ENCODE measurements around the gene CGRRF1. TPM values are rescaled to one million over a fixed set of nuclear protein-coding genes. Genes with fewer than 3 reads are reported as not detected.

Gene CGRRF1, protein sequence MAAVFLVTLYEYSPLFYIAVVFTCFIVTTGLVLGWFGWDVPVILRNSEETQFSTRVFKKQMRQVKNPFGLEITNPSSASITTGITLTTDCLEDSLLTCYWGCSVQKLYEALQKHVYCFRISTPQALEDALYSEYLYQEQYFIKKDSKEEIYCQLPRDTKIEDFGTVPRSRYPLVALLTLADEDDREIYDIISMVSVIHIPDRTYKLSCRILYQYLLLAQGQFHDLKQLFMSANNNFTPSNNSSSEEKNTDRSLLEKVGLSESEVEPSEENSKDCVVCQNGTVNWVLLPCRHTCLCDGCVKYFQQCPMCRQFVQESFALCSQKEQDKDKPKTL
- total RNA-seq: 19.7 and 20.6 TPM in 2 replicates

DNA sequence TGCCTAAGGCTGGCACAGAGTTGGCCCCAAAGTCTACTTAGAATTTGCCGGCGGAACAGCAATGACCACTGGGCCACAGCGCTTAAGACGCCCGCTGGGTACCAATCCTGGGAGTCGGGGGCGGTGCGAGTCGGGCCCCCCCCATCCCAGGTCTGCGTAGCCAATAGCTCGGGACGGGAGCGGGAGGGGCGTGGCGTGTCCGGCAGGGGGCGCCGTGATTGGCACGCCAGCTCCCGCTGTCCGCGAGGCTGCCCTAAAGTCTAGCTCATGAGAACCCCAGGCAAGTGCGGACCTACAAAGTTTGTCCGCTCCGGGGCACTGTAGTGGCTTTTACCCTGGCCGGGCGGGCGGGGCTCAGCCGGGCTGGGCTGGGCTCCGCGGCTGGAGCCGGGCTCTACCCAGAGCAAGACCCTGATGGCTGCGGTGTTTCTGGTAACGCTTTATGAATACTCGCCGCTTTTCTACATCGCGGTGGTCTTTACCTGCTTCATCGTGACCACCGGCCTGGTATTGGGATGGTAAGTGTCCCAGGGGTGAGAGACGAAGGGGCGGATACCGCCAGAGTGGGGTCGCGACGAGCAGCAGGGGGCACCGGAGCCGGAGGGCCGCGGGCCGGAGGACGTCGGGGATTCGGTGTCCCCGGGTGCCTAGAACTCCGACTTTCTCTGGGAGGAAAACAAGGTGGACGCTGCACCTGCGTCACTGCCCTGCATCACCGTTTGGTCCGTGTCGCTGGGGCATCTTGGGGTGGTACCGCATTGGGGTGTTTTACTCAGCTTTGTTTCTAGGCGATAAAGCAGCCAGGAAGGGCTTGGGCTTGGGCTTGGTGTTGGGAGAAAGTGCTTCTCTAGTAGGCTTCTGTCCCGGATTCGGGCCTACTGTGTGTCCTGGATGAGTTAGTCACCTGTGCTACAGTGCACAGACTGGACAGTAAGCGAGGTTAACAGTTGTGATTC lies at the start of gene CGRRF1:
Gene CGRRF1, plus strand, starts transcription at position 361 of the 956 bp plus-strand sequence. Its CDS starts 54 bp downstream, at position 415.
- no peak for FAIRE-seq
- Histone ChIP-seq H3K36me3 (ENCODE audit: control insufficient read depth, insufficient read depth, low read length) (no peaks in the 10 kb centered on the region), H3K27me3 (ENCODE audit: control insufficient read depth, insufficient read depth, low read length) (no peaks in the 10 kb centered on the region), H3K4me3 (ENCODE audit: low read depth, low read length) (peak within 1 kb of the TSS; percentile 85)
- DNase-seq (ENCODE audit: low read depth): peak; percentile 90
- TF ChIP-seq, protein P1, sequence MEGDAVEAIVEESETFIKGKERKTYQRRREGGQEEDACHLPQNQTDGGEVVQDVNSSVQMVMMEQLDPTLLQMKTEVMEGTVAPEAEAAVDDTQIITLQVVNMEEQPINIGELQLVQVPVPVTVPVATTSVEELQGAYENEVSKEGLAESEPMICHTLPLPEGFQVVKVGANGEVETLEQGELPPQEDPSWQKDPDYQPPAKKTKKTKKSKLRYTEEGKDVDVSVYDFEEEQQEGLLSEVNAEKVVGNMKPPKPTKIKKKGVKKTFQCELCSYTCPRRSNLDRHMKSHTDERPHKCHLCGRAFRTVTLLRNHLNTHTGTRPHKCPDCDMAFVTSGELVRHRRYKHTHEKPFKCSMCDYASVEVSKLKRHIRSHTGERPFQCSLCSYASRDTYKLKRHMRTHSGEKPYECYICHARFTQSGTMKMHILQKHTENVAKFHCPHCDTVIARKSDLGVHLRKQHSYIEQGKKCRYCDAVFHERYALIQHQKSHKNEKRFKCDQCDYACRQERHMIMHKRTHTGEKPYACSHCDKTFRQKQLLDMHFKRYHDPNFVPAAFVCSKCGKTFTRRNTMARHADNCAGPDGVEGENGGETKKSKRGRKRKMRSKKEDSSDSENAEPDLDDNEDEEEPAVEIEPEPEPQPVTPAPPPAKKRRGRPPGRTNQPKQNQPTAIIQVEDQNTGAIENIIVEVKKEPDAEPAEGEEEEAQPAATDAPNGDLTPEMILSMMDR (IDR thresholded peaks at IDR 0.05; ENCODE audit: insufficient read depth, low read length, severe bottlenecking): peak; percentile 55

DNA sequence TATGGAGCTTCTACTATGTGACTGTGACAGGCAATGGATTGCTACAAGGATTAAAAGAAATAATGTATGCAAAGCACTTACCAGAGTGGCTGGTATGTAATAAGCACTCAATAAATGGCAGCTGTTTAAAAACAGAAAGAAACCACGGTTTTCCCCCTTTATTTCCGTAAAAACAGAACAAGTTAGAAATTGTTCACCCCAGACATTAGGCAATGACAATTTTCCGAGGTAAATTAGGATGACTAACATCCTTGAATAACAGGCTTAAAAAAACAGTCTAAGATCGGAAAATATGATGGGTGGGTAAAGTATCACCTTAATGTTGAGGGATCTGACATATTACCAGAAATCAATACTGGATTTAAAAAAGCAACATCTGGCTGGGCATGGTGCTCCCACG lies 47.7 kb upstream of the CGRRF1 start:
- Histone ChIP-seq H3K36me3 (ENCODE audit: control insufficient read depth, insufficient read depth, low read length) (no peaks in the 10 kb centered on the region), H3K27me3 (ENCODE audit: control insufficient read depth, insufficient read depth, low read length) (no peaks in the 10 kb centered on the region), H3K4me3 (ENCODE audit: low read depth, low read length) (no peak overlapping the region)
- no peak for FAIRE-seq
- TF ChIP-seq, protein P1 (IDR thresholded peaks at IDR 0.05; ENCODE audit: insufficient read depth, low read length, severe bottlenecking): no peak
- peak; percentile 67 for DNase-seq (ENCODE audit: low read depth)

DNA sequence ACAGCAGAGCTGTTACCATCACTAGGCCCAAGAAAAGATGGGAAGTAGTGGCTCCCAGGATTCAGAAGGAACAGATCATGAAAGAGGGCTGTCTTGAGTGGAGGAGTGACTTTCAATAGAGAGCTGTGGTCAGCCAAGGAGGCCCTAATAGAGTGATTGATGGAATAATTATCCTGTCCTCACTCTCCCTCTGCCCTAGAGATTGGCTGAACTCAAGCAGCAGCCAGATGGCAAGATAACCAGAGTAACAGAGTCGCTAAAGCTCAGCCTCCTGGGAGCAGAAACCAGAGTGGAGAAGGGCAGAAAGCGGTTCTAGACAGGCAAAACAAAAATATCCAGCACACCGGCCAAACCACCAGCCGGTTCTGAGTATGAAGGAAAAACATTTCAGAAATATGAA lies 44.1 kb upstream of the CGRRF1 start:
- no peaks in the 10 kb centered on the region for H3K36me3 ChIP-seq (ENCODE audit: control insufficient read depth, insufficient read depth, low read length)
- DNase-seq (ENCODE audit: low read depth) (no peak), FAIRE-seq (no peak)
- no peak overlapping the region for H3K4me3 ChIP-seq (ENCODE audit: low read depth, low read length)
- TF ChIP-seq, protein P1 (IDR thresholded peaks at IDR 0.05; ENCODE audit: insufficient read depth, low read length, severe bottlenecking): no peak
- H3K27me3 ChIP-seq (ENCODE audit: control insufficient read depth, insufficient read depth, low read length): no peaks in the 10 kb centered on the region

DNA sequence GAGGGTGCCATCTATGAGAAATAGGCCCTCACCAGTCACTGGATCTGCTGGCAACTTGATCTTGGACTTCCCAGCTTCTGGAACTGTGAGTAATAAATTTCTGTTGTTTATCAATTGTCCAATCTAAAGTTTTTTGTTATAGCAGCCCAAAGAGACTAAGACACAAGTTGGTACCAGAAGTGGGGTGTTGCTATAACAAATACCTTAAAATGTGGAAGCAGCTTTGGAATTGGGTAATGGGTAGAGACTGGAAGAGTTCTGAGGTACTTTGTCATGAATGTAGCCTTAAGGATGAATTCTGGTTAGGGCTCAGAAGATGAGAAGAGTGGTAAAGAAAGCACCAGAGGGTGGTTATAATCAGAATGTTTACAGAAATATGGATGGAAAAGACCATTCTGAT lies 42.4 kb upstream of the CGRRF1 start:
- H3K36me3 ChIP-seq (ENCODE audit: control insufficient read depth, insufficient read depth, low read length): no peaks in the 10 kb centered on the region
- H3K27me3 ChIP-seq (ENCODE audit: control insufficient read depth, insufficient read depth, low read length): no peaks in the 10 kb centered on the region
- FAIRE-seq (no peak), DNase-seq (ENCODE audit: low read depth) (no peak)
- no peak overlapping the region for H3K4me3 ChIP-seq (ENCODE audit: low read depth, low read length)
- TF ChIP-seq, protein P1 (IDR thresholded peaks at IDR 0.05; ENCODE audit: insufficient read depth, low read length, severe bottlenecking): no peak

DNA sequence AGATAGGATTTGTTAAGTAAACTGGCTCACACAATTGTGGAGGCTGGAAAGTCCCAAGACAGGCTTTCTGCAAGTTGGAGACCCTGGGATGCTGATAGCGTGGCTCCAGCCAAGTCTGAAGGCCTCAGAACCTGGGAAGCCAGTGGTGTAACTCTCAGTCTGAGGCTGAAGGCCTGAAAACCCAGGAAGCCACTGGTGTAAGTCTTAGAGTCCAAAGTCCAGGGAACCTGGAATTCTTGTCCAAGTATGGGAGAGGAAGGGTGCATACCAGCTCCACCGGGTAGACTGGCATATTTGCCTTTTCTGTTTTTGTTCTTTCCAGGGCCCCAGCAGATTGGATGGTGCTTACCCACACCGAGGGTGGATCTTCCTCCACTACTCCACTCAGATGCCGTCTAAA lies 39.0 kb upstream of the CGRRF1 start:
- Histone ChIP-seq H3K27me3 (ENCODE audit: control insufficient read depth, insufficient read depth, low read length) (no peaks in the 10 kb centered on the region), H3K4me3 (ENCODE audit: low read depth, low read length) (no peak overlapping the region), H3K36me3 (ENCODE audit: control insufficient read depth, insufficient read depth, low read length) (peaks cover 1% of the 10 kb centered on the region)
- DNase-seq (ENCODE audit: low read depth) (no peak), FAIRE-seq (no peak)
- TF ChIP-seq, protein P1 (IDR thresholded peaks at IDR 0.05; ENCODE audit: insufficient read depth, low read length, severe bottlenecking): no peak

Data from bronchial epithelial cell (primary cell).